Lower lobe of right lung (tissue), 2 donors: Measurements from ENCODE around the gene FAM124B. TPM values are rescaled to one million over a fixed set of nuclear protein-coding genes. Genes with fewer than 3 reads are reported as not detected.

Source experiments
- ATAC-seq, 2 donors: fragments of 200-7000 bp; cut with Tn5 transposase; one replicate each; pipeline ENCODE4 v1.9.1; 2020 to 2022; ENCODE audit warnings: mild to moderate bottlenecking in 2 of 2, moderate library complexity in 2 of 2
- DNase-seq: peaks from one replicate; pipeline ENCODE4 v3.0.0-alpha.2; 2020
- H3K27ac ChIP-seq: fragments of 200-600 bp; one replicate; pipeline ENCODE4 v1.8.0; 2022
- H3K27me3 ChIP-seq: fragments of 200-600 bp; one replicate; pipeline ENCODE4 v1.8.0; 2022; ENCODE audit warnings: low read depth
- H3K36me3 ChIP-seq: fragments of 200-600 bp; one replicate; pipeline ENCODE4 v1.8.0; 2022; ENCODE audit warnings: mild to moderate bottlenecking
- H3K4me1 ChIP-seq: fragments of 200-600 bp; one replicate; pipeline ENCODE4 v1.8.0; 2022
- H3K4me3 ChIP-seq: fragments of 200-600 bp; one replicate; pipeline ENCODE4 v1.8.0; 2022; ENCODE audit warnings: mild to moderate bottlenecking
- H3K9me3 ChIP-seq: fragments of 200-600 bp; one replicate; pipeline ENCODE4 v1.8.0; 2022
- CTCF ChIP-seq: fragments of 200-600 bp; IDR thresholded peaks from one replicate; pipeline ENCODE4 v1.8.0; 2022; ENCODE audit warnings: antibody characterized with exemption, mild to moderate bottlenecking
- intact Hi-C: fragments of 100-400 bp; cut with DNase I; formaldehyde crosslinking; loops from one replicate; pipeline ENCODE4 v1.11.0; 2022
- total RNA-seq: library from RNA; stranded (reverse); fragmentation: NEBNext Ultra II Directional; extraction: Animal tissue kit (Norgen Biotek cat#: 25700); gene quantifications from one replicate; pipeline ENCODE4 v1.2.1, GENCODE V29; 2021
- donor health status: DM: no; HTN: yes; CAD: no; lungs with severe emphysema.

Gene FAM124B
- total RNA-seq, 1 donor from 2014 or later: 4.8 TPM

- intact Hi-C loops: no loop called here
These were observed 67.2 kb downstream of the FAM124B start for GRCh38 chr2:224334726-224335125.

GRCh38 chr2:224333726-224334482 lies 68.0 kb downstream of the FAM124B start:
- intact Hi-C loops: no loop called here

More at GRCh38 chr2:224334726-224335125, 67.2 kb downstream of the FAM124B start:
- Histone ChIP-seq H3K4me1 (no peaks in the 10 kb centered on the region), H3K4me3 (no peak overlapping the region), H3K36me3 (no peaks in the 10 kb centered on the region), H3K27me3 (no peaks in the 10 kb centered on the region), H3K27ac (no peak overlapping the region), H3K9me3 (no peaks in the 10 kb centered on the region)
- DNase-seq (no peak), ATAC-seq (no peak)
- TF ChIP-seq CTCF: no peak

GRCh38 chr2:224331698-224332097 lies 70.2 kb downstream of the FAM124B start:
- ATAC-seq (no peak), DNase-seq (no peak)
- no peak for TF ChIP-seq CTCF
- Histone ChIP-seq H3K4me3 (no peak overlapping the region), H3K36me3 (no peaks in the 10 kb centered on the region), H3K27me3 (no peaks in the 10 kb centered on the region), H3K27ac (no peak overlapping the region), H3K9me3 (no peaks in the 10 kb centered on the region), H3K4me1 (no peaks in the 10 kb centered on the region)
- intact Hi-C loops: no loop called here

More at GRCh38 chr2:224333726-224334482, 68.0 kb downstream of the FAM124B start:
- ATAC-seq (no peak), DNase-seq (no peak)
- Histone ChIP-seq H3K27ac (no peak overlapping the region), H3K4me3 (no peak overlapping the region), H3K36me3 (no peaks in the 10 kb centered on the region), H3K27me3 (no peaks in the 10 kb centered on the region), H3K9me3 (no peaks in the 10 kb centered on the region), H3K4me1 (no peaks in the 10 kb centered on the region)
- no peak for TF ChIP-seq CTCF

- H3K36me3 ChIP-seq: no peaks in the 10 kb centered on the region
- no peak for ATAC-seq
- intact Hi-C loops: no loop called here
- no peaks in the 10 kb centered on the region for H3K27me3 ChIP-seq
- H3K4me1 ChIP-seq: no peaks in the 10 kb centered on the region
- no peak for DNase-seq
- no peak for TF ChIP-seq CTCF
- no peaks in the 10 kb centered on the region for H3K9me3 ChIP-seq
- no peak overlapping the region for H3K27ac ChIP-seq
- H3K4me3 ChIP-seq: no peak overlapping the region
These were observed 73.1 kb downstream of the FAM124B start for GRCh38 chr2:224328798-224329197.

Other genes with a start within 250 kb of the FAM124B start
- gene CUL3, start 183.3 kb upstream of the FAM124B start, total RNA-seq: 79.2 TPM